GM23248 (cell line): ENCODE results near the gene ZNF474. TPM values are rescaled to one million over a fixed set of nuclear protein-coding genes. Genes with fewer than 3 reads are reported as not detected.

Experiments used
- DNase-seq: peaks from one replicate; pipeline ENCODE4 v3.0.0-alpha.2; 2015
- H2AFZ ChIP-seq: fragments of 200-600 bp; sonication (generic); 2 replicates; pipeline ENCODE4 v1.6.1; 2016; ENCODE audit warnings: antibody characterized with exemption
- H3F3A ChIP-seq: fragments of 200-600 bp; sonication (generic); 2 replicates; pipeline ENCODE4 v1.6.1; 2016; ENCODE audit warnings: mild to moderate bottlenecking, antibody characterized with exemption, mixed run types; ENCODE audit not compliant: insufficient read depth
- H3K27ac ChIP-seq: fragments of 200-600 bp; sonication (generic); 2 replicates; pipeline ENCODE4 v1.5.1; 2016; ENCODE audit warnings: mild to moderate bottlenecking
- H3K27me3 ChIP-seq: fragments of 200-600 bp; sonication (generic); replicated peaks from 2 replicates; pipeline ENCODE4 v1.6.1; 2016; ENCODE audit warnings: mild to moderate bottlenecking; ENCODE audit not compliant: insufficient read depth
- H3K36me3 ChIP-seq: fragments of 200-600 bp; sonication (generic); 2 replicates; pipeline ENCODE4 v1.6.1; 2016; ENCODE audit warnings: low read depth, mild to moderate bottlenecking
- H3K4me1 ChIP-seq: fragments of 200-600 bp; sonication (generic); 2 replicates; pipeline ENCODE4 v1.6.1; 2016; ENCODE audit warnings: mild to moderate bottlenecking; ENCODE audit not compliant: insufficient read depth
- H3K4me2 ChIP-seq: fragments of 200-600 bp; sonication (generic); one replicate; pipeline ENCODE4 v1.6.1; 2016; ENCODE audit warnings: mild to moderate bottlenecking; ENCODE audit not compliant: unreplicated experiment
- H3K4me3 ChIP-seq: fragments of 200-600 bp; sonication (generic); 2 replicates; pipeline ENCODE4 v1.5.1; 2016; ENCODE audit warnings: mild to moderate bottlenecking
- H3K79me2 ChIP-seq: fragments of 200-600 bp; sonication (generic); 2 replicates; pipeline ENCODE4 v1.6.1; 2016; ENCODE audit warnings: mild to moderate bottlenecking; ENCODE audit not compliant: insufficient read depth
- H3K9ac ChIP-seq: fragments of 200-600 bp; sonication (generic); 2 replicates; pipeline ENCODE4 v1.6.1; 2016; ENCODE audit warnings: mild to moderate bottlenecking
- H3K9me2 ChIP-seq: fragments of 200-600 bp; sonication (generic); 2 replicates; pipeline ENCODE4 v1.6.1; 2016; ENCODE audit warnings: mixed run types, mild to moderate bottlenecking, moderate library complexity; ENCODE audit not compliant: insufficient read depth
- H3K9me3 ChIP-seq: fragments of 200-600 bp; sonication (generic); one replicate; pipeline ENCODE4 v1.6.1; 2017; ENCODE audit warnings: low read depth
- H4K20me1 ChIP-seq: fragments of 200-600 bp; sonication (generic); 2 replicates; pipeline ENCODE4 v1.6.0; 2016; ENCODE audit not compliant: insufficient read depth
- EZH2 ChIP-seq: fragments of 200-600 bp; sonication (generic); IDR thresholded peaks from 2 replicates; pipeline ENCODE4 v1.6.1; 2018; ENCODE audit warnings: antibody characterized with exemption, mild to moderate bottlenecking; ENCODE audit not compliant: insufficient read depth, poor library complexity, severe bottlenecking
- EZH2phosphoT487 ChIP-seq: fragments of 200-600 bp; sonication (generic); IDR thresholded peaks from 2 replicates; pipeline ENCODE4 v1.6.1; 2018; ENCODE audit warnings: antibody characterized with exemption, moderate library complexity, mild to moderate bottlenecking, low read depth; ENCODE audit not compliant: insufficient read depth
- WGBS, 2 experiments: methylation state at CpG; one replicate each; pipeline ENCODE4 v1.1.6; 2015 to 2017; ENCODE audit warnings: low lambda C conversion rate in 2 of 2, low coverage in 1 of 2; ENCODE audit errors: missing lambda C conversion rate in 2 of 2; 5-methylcytosine and 5-hydroxymethylcytosine counted together
- in situ Hi-C: fragments of 300-500 bp; cut with MboI; formaldehyde crosslinking; loops from 2 replicates; pipeline ENCODE4 v1.15.0; 2020
- polyA plus RNA-seq: library from polyadenylated mRNA; unstranded; fragments of >200 nt; fragmentation: Nextera tagmentation; extraction: Ambion mirVana; gene quantifications from 2 replicates; pipeline ENCODE4 v1.2.1, GENCODE V29; 2016
- total RNA-seq: library from RNA; depleted of rRNA; stranded (reverse); fragments of >200 nt; shearing (Covaris generic); gene quantifications from 2 replicates; pipeline ENCODE4 v1.2.3, GENCODE V29; 2014

ZNF474 gene
- total and polyA plus RNA-seq, 2 experiments from 2014 or later, result 0.21 to 0.43 TPM

GRCh38 chr5:122184676-122185255 lies 55.4 kb downstream of the ZNF474 start:
- Histone ChIP-seq H3K9me3 (no peaks in the 10 kb centered on the region), H3K27me3 (no peaks in the 10 kb centered on the region), H3K79me2 (no peaks in the 10 kb centered on the region), H3K4me3 (no peak overlapping the region), H3K4me1 (peaks cover 47% of the 10 kb centered on the region), H3F3A (peaks cover 49% of the 10 kb centered on the region), H3K9me2 (no peaks in the 10 kb centered on the region), H3K27ac (peak overlapping the region; percentile 96; the same call in 1 of the 2 replicates), H3K4me2 (no peak overlapping the region), H2AFZ (no peak overlapping the region), H3K36me3 (no peaks in the 10 kb centered on the region), H3K9ac (no peak overlapping the region), H4K20me1 (no peaks in the 10 kb centered on the region)
- no peak for DNase-seq
- no peak for TF ChIP-seq EZH2phosphoT487
- TF ChIP-seq EZH2, result no peak
- in situ Hi-C loops, result no loop called here
- 76 to 77% methylated on average over 5 of the region's 5 CpGs for WGBS, 2 experiments

- TF ChIP-seq EZH2phosphoT487, result no peak
- TF ChIP-seq EZH2, result no peak
- H3K79me2 ChIP-seq, result no peaks in the 10 kb centered on the region
- WGBS, 2 experiments, result 88 to 91% methylated on average over 3 of the region's 3 CpGs
- H3K4me1 ChIP-seq, result peaks cover 24% of the 10 kb centered on the region
- no peak overlapping the region for H3K9ac ChIP-seq
- DNase-seq, result no peak
- no peaks in the 10 kb centered on the region for H3K9me3 ChIP-seq
- H3K36me3 ChIP-seq, result no peaks in the 10 kb centered on the region
- H3K4me3 ChIP-seq, result no peak overlapping the region
- H3K4me2 ChIP-seq, result no peak overlapping the region
- no peak overlapping the region for H3K27ac ChIP-seq
- H4K20me1 ChIP-seq, result no peaks in the 10 kb centered on the region
- H2AFZ ChIP-seq, result no peak overlapping the region
- in situ Hi-C loops, result no loop called here
- no peaks in the 10 kb centered on the region for H3K27me3 ChIP-seq
- peaks cover 27% of the 10 kb centered on the region for H3F3A ChIP-seq
- no peaks in the 10 kb centered on the region for H3K9me2 ChIP-seq
Observed at GRCh38 chr5:122187426-122187825, 58.1 kb downstream of the ZNF474 start.

GRCh38 chr5:122190156-122190555 lies 60.8 kb downstream of the ZNF474 start:
- Histone ChIP-seq H3K9me3 (no peaks in the 10 kb centered on the region), H3F3A (no peaks in the 10 kb centered on the region), H3K9ac (no peak overlapping the region), H3K79me2 (no peaks in the 10 kb centered on the region), H4K20me1 (no peaks in the 10 kb centered on the region), H3K4me2 (no peak overlapping the region), H3K4me1 (no peaks in the 10 kb centered on the region), H3K27ac (no peak overlapping the region), H2AFZ (no peak overlapping the region), H3K4me3 (no peak overlapping the region), H3K9me2 (no peaks in the 10 kb centered on the region), H3K36me3 (no peaks in the 10 kb centered on the region), H3K27me3 (no peaks in the 10 kb centered on the region)
- 81 to 86% methylated on average over 3 of the region's 3 CpGs for WGBS, 2 experiments
- in situ Hi-C loops, result loop anchor here (10.0 kb wide), 1 partner anchor 225 kb away; no protein-coding TSS in a partner anchor
- TF ChIP-seq EZH2, result no peak
- TF ChIP-seq EZH2phosphoT487, result no peak
- no peak for DNase-seq

DNA sequence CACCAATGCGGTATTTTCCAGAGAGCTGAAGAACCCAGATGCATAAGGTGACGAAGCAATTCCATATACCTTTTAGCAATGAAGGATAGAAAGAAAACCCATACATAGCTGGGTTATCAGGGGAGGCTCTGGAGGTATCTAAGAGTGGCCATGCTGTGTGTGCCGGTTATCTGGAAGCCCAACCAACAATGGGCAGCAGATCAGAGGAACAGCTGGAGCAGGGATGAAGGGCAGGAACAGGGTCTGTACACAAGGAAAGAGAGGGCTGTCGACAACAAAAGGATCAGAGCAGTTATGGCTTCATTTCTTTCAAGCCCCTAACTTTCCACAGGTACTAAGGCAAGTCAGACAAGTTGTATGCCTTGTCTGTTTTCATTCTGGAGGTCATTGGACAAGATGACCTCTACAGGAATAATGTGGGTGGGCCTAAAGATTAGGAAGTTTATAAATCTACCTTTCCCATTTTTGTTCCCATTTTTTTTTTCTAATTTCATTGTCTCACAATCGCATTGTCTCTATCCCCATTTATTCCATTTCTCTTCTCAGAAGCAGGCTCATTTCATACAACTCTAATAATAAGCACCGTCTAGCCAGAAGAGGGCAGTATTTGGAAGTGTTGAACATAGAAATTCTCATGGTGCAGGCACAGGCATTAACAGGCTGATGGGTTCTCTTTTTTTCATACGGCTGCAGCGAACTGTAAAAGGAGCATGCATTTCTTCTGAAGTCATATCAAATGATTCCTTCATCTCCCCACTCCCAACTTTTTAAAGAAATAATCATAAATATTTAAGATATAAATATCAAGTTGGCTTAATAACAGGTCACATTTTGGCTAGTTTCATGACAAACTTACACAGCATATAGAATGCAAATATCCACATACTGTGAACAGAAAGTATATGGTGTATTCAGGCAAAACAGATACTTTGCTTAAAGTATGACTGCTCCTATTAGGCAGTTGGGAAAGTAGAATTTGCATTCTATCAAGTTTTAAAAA lies 63.5 kb downstream of the ZNF474 start:
- TF ChIP-seq EZH2 (no peak), EZH2phosphoT487 (no peak)

More for the DNA sequence above, 63.5 kb downstream of the ZNF474 start:
- no peak overlapping the region for H3K4me2 ChIP-seq
- H3K27me3 ChIP-seq, result no peaks in the 10 kb centered on the region
- no peaks in the 10 kb centered on the region for H3K9me2 ChIP-seq
- no peak overlapping the region for H3K9ac ChIP-seq
- H3K27ac ChIP-seq, result no peak overlapping the region
- no peaks in the 10 kb centered on the region for H3K9me3 ChIP-seq
- H3K4me1 ChIP-seq, result no peaks in the 10 kb centered on the region
- in situ Hi-C loops, result loop anchor here (10.0 kb wide), 1 partner anchor 222 kb away; no protein-coding TSS in a partner anchor
- no peak overlapping the region for H3K4me3 ChIP-seq
- no peaks in the 10 kb centered on the region for H3K36me3 ChIP-seq
- peak; percentile 81 for DNase-seq
- H2AFZ ChIP-seq, result 0 out of 2 replicates have a peak overlapping the region, but pooled peaks have one; percentile 14
- no peaks in the 10 kb centered on the region for H4K20me1 ChIP-seq
- 41 to 45% methylated on average over 8 of the region's 8 CpGs for WGBS, 2 experiments
- H3F3A ChIP-seq, result no peaks in the 10 kb centered on the region
- H3K79me2 ChIP-seq, result no peaks in the 10 kb centered on the region
